HG03432 (cell line): Measurements from ENCODE around the gene GPR78.
"Not testable (repeated sequence)": the region's sequence is repeated elsewhere in the genome, so short reads cannot be mapped to it uniquely, and the experiment has no call there.

Experiments used
- ATAC-seq: cut with Tn5 transposase; IDR thresholded peaks from one replicate; pipeline ENCODE4 v1.9.1; 2021; ENCODE audit warnings: mild to moderate bottlenecking, moderate library complexity; ENCODE audit not compliant: unreplicated experiment

The GPR78 gene

DNA sequence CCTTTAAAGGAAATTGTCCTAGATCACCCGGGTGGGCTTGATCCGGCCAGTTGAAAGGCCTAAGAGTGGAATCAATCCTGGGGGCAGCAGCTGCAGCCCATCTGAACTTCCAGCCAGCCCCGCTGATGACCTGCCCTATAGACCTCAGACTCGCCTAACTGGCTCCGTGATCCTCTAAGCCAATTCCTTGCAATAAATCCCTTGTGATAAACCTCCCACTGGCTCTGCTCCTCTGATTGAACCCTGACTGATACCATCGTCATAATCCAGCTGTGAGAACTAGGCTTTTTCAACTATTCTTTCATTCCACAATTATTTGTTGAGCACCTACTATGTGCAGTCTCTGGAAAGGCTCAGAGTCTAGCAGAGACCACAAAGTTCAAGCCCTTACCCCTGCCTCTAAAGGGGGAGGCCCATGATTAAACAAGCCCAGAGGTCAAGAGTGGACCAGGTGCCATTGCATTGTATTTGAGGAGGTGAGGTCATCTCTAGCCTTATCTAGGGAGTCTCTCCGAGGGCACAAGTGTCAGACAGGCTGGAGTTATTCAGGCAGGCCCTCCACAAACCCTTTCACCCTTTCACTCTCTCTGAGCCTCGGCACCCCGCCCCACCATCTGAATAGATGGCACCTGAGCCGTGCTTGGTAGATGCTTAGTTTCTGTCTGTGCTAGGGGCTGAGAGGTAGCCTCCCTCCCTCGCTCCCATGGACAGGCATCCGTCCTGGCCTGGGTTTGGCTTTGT lies 20.5 kb upstream of the GPR78 start:
- no peak for ATAC-seq

- no peak for ATAC-seq
Observed at GRCh38 chr4:8560265-8561047, 19.7 kb upstream of the GPR78 start.

- ATAC-seq = no peak
Observed at GRCh38 chr4:8564595-8564994, 15.6 kb upstream of the GPR78 start.

DNA sequence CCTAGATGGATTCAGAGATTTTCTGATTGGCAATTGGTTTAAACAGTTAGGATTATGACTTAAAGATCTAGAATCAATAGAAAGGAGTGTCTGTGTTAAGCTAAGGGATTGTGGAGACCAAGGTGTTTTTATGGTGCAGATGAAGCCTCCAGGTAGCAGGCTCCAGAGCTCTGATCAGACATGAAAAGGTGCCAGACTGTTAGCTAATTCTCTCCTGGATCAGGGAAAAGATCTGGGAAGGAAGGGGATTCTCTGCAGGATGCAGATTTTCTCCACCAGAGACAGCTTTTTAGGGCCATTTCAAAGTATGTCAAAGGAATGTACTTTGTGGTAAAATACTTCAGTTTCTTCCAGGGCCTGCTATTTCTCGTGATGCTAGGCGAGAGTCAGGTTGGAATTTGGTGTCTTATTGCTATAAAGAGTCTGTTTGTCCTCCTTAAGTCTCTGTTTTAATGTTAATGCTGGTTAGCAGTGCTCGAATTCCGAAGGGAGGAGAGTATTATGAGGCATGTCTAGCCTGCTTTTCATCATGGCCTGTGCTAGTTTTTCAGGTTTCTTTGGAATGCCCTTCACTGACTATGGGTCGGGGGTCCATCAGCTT lies 12.0 kb upstream of the GPR78 start:
- ATAC-seq = no peak

GRCh38 chr4:8570201-8570600 lies 10.0 kb upstream of the GPR78 start:
- ATAC-seq = no peak

DNA sequence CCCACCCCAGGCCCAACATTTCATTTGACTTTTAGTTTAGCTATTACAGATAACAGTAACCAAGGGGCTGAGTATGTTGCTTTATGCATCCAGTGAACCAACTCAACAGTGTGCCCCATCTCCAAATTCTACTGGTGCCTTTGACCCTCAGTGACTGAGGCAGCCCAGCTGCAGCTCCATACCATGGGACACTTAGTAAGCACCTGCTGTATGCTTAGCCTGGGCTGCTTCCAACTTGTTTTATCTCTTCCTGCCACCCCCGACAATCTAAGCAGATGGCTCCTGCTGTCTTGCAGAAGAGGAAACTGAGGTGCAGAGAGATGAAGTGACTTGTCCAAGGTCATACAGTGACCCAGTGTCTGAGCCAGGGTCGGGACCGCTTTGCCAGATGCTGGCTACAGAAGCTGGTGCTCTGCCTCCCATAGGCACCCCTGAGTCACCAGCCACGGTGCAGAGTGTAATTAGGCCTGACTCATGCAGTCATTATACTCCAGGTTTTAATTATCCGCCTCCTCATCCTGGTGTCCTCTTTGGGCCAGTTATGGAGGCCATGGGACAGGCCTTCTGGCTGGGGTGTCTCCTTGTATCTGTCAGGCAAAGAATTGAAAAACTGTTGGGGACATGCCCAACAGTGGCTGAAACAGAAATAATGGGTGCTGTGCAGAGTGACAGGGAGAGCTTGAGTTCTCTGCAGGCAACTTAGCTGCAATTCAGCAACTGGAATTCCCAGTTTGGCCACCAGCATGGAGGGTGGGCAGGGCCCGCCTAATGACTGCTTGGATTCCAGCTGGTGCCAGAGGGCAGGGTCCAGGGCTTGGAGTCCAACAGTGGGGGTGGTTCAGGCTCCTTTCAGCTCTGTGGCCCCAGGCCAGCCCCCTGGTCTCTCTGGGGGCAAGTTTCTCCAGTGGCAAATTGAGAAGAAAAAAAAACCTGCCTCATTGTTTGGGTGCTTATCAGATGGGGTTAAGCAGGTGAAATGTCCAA lies 8.2 kb upstream of the GPR78 start:
- ATAC-seq = no peak

- no peak for ATAC-seq
Observed at GRCh38 chr4:8573266-8573665, 6.9 kb upstream of the GPR78 start.

DNA sequence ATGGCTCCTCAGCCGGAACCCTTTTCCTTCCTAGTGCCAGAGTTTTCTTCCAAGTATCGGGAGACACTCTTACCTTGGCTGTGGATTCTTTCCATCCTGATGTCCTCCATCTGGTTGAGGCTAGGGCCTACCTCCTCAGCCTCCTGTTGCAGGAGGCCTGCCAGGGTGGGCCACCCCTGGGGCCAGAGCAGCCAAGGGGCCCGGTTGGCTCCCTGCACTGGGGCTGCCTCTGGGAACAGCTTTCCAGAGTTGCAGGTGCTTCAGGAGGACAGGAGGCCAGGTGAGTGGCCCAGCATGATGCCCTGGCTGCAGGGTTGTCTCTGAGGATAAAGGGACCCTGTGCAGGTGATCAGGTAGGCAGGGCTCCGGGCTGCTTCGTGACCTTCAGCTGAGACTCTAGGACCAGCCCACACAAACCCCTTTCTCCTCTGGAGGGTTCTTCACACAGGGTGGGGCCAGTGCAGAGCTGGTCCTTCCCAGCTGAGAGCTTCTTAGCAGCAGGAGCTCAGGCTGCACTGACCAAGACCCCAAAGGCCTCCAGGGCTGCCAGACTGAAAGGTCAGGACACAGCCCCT lies 5.3 kb upstream of the GPR78 start:
- ATAC-seq = no peak

GRCh38 chr4:8575457-8575856 lies 4.7 kb upstream of the GPR78 start:
- ATAC-seq = no peak

DNA sequence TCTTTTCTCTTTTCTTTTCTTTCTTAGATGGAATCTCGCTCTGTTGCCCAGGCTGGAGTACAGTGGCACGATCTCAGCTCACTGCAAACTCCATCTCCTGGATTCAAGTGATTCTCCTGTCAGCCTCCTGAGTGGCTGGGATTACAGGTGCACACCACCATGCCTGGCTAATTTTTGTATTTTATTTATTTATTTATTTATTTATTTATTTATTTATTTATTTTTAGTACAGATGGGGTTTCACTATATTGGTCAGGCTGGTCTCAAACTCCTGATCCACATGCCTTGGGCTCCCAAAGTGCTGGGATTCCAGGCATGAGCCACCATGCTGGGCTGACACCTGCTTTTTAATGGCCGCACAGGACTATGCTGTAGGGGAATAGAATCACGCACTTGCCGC lies 3.6 kb upstream of the GPR78 start:
- not testable (repeated sequence) for ATAC-seq

GRCh38 chr4:8577046-8577445 lies 3.1 kb upstream of the GPR78 start:
- no peak for ATAC-seq

DNA sequence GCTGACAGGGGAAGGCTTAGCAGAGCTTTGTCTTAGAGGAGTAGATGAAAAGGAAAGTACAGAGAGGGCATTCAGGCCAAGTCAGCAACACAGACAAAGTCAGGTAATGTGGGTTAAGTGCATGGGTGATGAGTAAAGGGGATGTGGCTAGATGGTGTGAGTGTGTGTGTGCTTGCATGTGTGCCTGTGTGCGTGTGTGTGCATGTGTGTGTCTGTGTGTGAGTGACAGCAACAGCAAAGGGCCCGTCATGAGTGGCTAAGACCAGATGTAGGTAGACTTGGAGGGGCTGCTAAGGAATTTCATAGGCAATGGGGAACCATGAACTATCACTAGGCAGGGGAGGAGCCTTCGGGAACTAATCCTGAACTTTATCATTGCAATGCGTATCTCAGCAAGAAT lies 2.2 kb upstream of the GPR78 start:
- ATAC-seq = no peak

DNA sequence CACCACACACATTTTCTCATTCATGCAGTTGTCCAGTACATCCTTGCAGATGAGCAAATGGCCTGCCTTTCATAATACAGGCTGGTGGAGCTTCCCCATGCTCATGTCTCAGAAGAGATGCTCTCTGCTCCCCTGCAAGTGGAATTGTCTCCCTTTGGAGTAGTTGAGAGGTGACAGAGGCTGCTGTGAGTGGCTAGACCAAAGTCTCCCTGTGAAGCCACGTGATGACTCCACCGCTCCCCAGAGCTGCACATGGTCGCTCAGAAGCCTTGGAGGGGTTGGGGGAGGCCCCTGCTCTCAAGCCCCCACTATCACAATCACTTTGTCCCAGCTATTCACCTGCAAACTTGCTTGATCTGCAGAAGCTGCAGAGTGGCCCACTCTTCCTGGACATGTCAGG lies 1.5 kb upstream of the GPR78 start:
- no peak for ATAC-seq

- no peak for ATAC-seq
Observed at GRCh38 chr4:8579526-8580320, 469 bp upstream of the GPR78 start.

DNA sequence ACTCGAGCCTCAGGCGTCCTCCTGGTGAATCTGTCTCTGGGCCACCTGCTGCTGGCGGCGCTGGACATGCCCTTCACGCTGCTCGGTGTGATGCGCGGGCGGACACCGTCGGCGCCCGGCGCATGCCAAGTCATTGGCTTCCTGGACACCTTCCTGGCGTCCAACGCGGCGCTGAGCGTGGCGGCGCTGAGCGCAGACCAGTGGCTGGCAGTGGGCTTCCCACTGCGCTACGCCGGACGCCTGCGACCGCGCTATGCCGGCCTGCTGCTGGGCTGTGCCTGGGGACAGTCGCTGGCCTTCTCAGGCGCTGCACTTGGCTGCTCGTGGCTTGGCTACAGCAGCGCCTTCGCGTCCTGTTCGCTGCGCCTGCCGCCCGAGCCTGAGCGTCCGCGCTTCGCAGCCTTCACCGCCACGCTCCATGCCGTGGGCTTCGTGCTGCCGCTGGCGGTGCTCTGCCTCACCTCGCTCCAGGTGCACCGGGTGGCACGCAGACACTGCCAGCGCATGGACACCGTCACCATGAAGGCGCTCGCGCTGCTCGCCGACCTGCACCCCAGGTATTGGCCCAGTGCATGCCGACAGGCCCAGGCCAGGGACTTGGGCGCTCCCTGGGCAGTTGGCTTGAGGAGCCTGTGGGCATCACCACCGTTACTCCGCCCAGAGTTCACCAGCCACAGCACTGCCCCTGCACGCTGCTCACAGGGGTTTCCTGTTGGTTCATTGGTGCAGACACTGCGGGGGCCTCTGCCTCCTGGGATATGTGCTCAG lies 1.1 kb downstream of the GPR78 start:
- no peak for ATAC-seq

GRCh38 chr4:8582016-8582415 lies 1.8 kb downstream of the GPR78 start:
- ATAC-seq = no peak

GRCh38 chr4:8582436-8582835 lies 2.2 kb downstream of the GPR78 start:
- no peak for ATAC-seq

GRCh38 chr4:8582941-8583654 lies 2.9 kb downstream of the GPR78 start:
- no peak for ATAC-seq
